Activated naive CD4-positive, alpha-beta T cell treated with anti-CD3 and anti-CD28 coated beads, Interleukin-2, amount 50 U/mL, for 16 hours (primary cell): ENCODE data around the gene CFAP61.
"Not testable (repeated sequence)": the region's sequence is repeated elsewhere in the genome, so short reads cannot be mapped to it uniquely, and the experiment has no call there.

Source experiments
- DNase-seq: peaks from one replicate; pipeline ENCODE4 v3.0.0-alpha.2; 2020

The CFAP61 gene

GRCh38 chr20:20052074-20052970 is at the start of gene CFAP61, which contains the start of gene CRNKL1:
Gene CFAP61 (plus strand): TSS chr20:20052532. CDS start chr20:20056654, 4,122 bp downstream.
Gene CRNKL1 (minus strand): TSS chr20:20052466. CDS start chr20:20052342, 124 bp downstream.
- DNase-seq: peak; percentile 96

- DNase-seq: peak; percentile 26
Observed at GRCh38 chr20:20003031-20003954, 49.0 kb upstream of the CFAP61 start.

- DNase-seq: not testable (repeated sequence)
Observed at GRCh38 chr20:20003955-20004322, 48.4 kb upstream of the CFAP61 start.

GRCh38 chr20:20005342-20005741 is 47.0 kb upstream of the CFAP61 start:
- DNase-seq: no peak

- DNase-seq: no peak
Observed at GRCh38 chr20:20009784-20010253, 42.5 kb upstream of the CFAP61 start.

GRCh38 chr20:20010639-20011500 is 41.5 kb upstream of the CFAP61 start:
- DNase-seq: no peak

GRCh38 chr20:20012541-20012940 is 39.8 kb upstream of the CFAP61 start:
- no peak for DNase-seq

GRCh38 chr20:20014659-20015058 is 37.7 kb upstream of the CFAP61 start:
- peak; percentile 23 for DNase-seq

GRCh38 chr20:20017001-20017843 is 35.1 kb upstream of the CFAP61 start, which contains the start of gene NAA20:
Gene NAA20 (plus strand): TSS chr20:20017362. CDS start chr20:20017397, 35 bp downstream.
- DNase-seq: peak; percentile 92

- DNase-seq: peak; percentile 18
Observed at GRCh38 chr20:20017844-20018185, 34.5 kb upstream of the CFAP61 start.

GRCh38 chr20:20018366-20018765 is 34.0 kb upstream of the CFAP61 start:
- no peak for DNase-seq

- no peak for DNase-seq
Observed at GRCh38 chr20:20019123-20019522, 33.2 kb upstream of the CFAP61 start.

- DNase-seq: no peak
Observed at GRCh38 chr20:20020908-20021307, 31.4 kb upstream of the CFAP61 start.

- DNase-seq: no peak
Observed at GRCh38 chr20:20021835-20022234, 30.5 kb upstream of the CFAP61 start.

- DNase-seq: no peak
Observed at GRCh38 chr20:20022498-20022897, 29.8 kb upstream of the CFAP61 start.

- no peak for DNase-seq
Observed at GRCh38 chr20:20023395-20023794, 28.9 kb upstream of the CFAP61 start.

- DNase-seq: no peak
Observed at GRCh38 chr20:20024942-20025341, 27.4 kb upstream of the CFAP61 start.

GRCh38 chr20:20027284-20027683 is 25.0 kb upstream of the CFAP61 start:
- no peak for DNase-seq

GRCh38 chr20:20031790-20032189 is 20.5 kb upstream of the CFAP61 start:
- DNase-seq: no peak

- no peak for DNase-seq
Observed at GRCh38 chr20:20034486-20034885, 17.8 kb upstream of the CFAP61 start.

GRCh38 chr20:20036756-20037155 is 15.6 kb upstream of the CFAP61 start:
- DNase-seq: no peak
